Psoas muscle (tissue), 8 donors: Measurements from ENCODE around the gene HTRA2. TPM values are rescaled to one million over a fixed set of nuclear protein-coding genes. Genes with fewer than 3 reads are reported as not detected.

Source experiments
- ATAC-seq, 4 donors: fragments of 200-7000 bp; cut with Tn5 transposase; one replicate each; pipeline ENCODE4 v1.9.1; 2020; ENCODE audit warnings: moderate library complexity in 3 of 4, mild to moderate bottlenecking in 2 of 4
- DNase-seq, 2 donors: peaks; one replicate each; pipeline ENCODE4 v3.0.0-alpha.2; 2020
- H3K27ac ChIP-seq: fragments of 200-600 bp; one replicate; pipeline ENCODE4 v1.8.0; 2022
- H3K27me3 ChIP-seq, 3 donors: fragments of 200-600 bp in 1 of 3; one replicate each; pipeline versions ENCODE4 v1.6.1 to v1.8.0; 2013 to 2022; ENCODE audit warnings: low read length in 2 of 3, mild to moderate bottlenecking in 2 of 3, moderate library complexity in 1 of 3; ENCODE audit not compliant: insufficient read depth in 3 of 3
- H3K36me3 ChIP-seq, 2 donors: fragments of 200-600 bp in 1 of 2; one replicate each; pipeline versions ENCODE4 v1.6.1 to v1.8.0; 2013 to 2022; ENCODE audit warnings: low read depth in 1 of 2, mild to moderate bottlenecking in 1 of 2, moderate library complexity in 1 of 2; ENCODE audit not compliant: insufficient read depth in 1 of 2
- H3K4me1 ChIP-seq: fragments of 200-600 bp; one replicate; pipeline ENCODE4 v1.8.0; 2022
- H3K4me3 ChIP-seq: fragments of 200-600 bp; one replicate; pipeline ENCODE4 v1.8.0; 2022; ENCODE audit warnings: mild to moderate bottlenecking
- H3K9me3 ChIP-seq: fragments of 200-600 bp; one replicate; pipeline ENCODE4 v1.8.0; 2022
- WGBS, 3 donors: extraction: QIAGEN DNeasy Blood & Tissue Kit; methylation state at CpG; one replicate each; pipeline versions ENCODE4 v1.1.6 to v1.1.7; 2013; 5-methylcytosine and 5-hydroxymethylcytosine counted together
- intact Hi-C, 2 donors: fragments of 100-400 bp; cut with DNase I; formaldehyde crosslinking; loops; one replicate each; pipeline versions ENCODE4 v1.11.0 to v1.14.2; 2022
- polyA plus RNA-seq, 3 donors: library from polyadenylated mRNA; stranded (reverse); fragments of 200-250 nt; gene quantifications; one replicate each; pipeline ENCODE4 v1.2.3, GENCODE V29; 2013
- total RNA-seq, 4 donors: library from RNA; stranded (reverse); fragmentation: NEBNext Ultra II Directional in 2 of 4; extraction: Animal tissue kit (Norgen Biotek cat#: 25700) in 2 of 4; gene quantifications; one replicate each; pipeline versions ENCODE4 v1.2.1 to v1.2.4, GENCODE V29; 2021 to 2023
- TF ChIP-seq, protein P1 (sequence below): fragments of 200-600 bp; IDR thresholded peaks from one replicate; pipeline ENCODE4 v1.8.0; 2022; ENCODE audit warnings: antibody characterized with exemption
- donor health status: healthy with polysubstance abuse.
- donor health status: DM: no; HTN: no; CAD: no; lungs with moderate emphysema.
- donor health status: Bipolar disorder and iron deficiency.
- donor health status: healthy.
- donor health status: DM: yes; HTN: yes; CAD: no.
- donor health status: DM: no; HTN: no; CAD: no.
- donor health status: DM: no; HTN: no; CAD: no.
- donor health status: DM: yes; HTN: yes; CAD: no.

The HTRA2 gene
- total and polyA plus RNA-seq, 7 donors: 23.0 to 54.4 (median 27.6) TPM

DNA sequence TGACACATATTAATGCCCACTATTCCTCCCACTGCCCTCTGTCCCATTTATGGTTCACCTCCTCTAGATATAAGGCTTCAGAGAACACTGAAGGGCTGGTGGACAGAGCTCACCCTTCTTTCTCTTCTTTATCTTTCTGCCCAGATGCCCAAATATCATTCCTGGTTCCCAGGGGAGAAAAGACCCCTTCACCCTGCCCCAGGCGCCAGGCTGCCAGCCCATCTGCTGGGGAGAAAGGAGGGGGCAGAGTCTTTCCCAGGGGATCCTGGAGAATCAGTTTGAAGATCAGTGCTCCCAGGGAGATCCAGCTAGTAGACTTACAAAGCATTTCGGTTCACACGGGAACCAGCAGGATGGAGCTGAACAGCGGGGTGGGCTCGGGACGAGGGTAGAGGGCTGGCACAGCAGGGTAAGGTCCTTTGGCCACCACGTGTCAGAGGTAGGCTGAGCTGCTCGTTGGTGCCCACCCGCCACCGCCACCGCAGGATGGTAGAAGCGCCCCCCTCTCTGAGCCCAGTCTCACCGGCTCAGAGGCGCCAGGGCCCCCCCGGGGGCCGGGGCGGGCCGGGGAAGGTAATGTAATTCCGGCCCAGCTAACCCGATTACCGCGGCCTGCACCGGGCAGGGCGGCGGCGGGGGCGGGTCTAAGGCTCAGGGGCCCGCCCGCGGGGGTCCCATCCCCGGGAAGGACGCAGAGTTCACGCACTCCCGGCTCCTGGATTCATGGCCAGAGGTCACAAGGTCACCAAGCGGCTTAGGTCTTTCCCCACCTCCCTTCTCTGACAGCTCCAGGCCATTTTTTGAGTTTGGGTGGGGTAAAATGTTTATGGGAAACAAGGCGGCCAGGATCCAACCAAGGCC, 16.8 kb upstream of the HTRA2 start:
- ATAC-seq: no peak
- no peak overlapping the region for H3K27ac ChIP-seq
- H3K4me3 ChIP-seq: no peak overlapping the region
- H3K36me3 ChIP-seq: no peaks in the 10 kb centered on the region
- TF ChIP-seq, protein P1, sequence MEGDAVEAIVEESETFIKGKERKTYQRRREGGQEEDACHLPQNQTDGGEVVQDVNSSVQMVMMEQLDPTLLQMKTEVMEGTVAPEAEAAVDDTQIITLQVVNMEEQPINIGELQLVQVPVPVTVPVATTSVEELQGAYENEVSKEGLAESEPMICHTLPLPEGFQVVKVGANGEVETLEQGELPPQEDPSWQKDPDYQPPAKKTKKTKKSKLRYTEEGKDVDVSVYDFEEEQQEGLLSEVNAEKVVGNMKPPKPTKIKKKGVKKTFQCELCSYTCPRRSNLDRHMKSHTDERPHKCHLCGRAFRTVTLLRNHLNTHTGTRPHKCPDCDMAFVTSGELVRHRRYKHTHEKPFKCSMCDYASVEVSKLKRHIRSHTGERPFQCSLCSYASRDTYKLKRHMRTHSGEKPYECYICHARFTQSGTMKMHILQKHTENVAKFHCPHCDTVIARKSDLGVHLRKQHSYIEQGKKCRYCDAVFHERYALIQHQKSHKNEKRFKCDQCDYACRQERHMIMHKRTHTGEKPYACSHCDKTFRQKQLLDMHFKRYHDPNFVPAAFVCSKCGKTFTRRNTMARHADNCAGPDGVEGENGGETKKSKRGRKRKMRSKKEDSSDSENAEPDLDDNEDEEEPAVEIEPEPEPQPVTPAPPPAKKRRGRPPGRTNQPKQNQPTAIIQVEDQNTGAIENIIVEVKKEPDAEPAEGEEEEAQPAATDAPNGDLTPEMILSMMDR: no peak
- H3K4me1 ChIP-seq: peaks cover 21% of the 10 kb centered on the region
- H3K9me3 ChIP-seq: no peaks in the 10 kb centered on the region
- 7 to 13% (median 11%) methylated on average over 21 to 36 of the region's 36 CpGs for WGBS, 3 donors
- intact Hi-C loops: no loop called here
- H3K27me3 ChIP-seq: peaks cover 0 to 90% (median 43%) of the 10 kb centered on the region in 3 donors
- no peak for DNase-seq

DNA sequence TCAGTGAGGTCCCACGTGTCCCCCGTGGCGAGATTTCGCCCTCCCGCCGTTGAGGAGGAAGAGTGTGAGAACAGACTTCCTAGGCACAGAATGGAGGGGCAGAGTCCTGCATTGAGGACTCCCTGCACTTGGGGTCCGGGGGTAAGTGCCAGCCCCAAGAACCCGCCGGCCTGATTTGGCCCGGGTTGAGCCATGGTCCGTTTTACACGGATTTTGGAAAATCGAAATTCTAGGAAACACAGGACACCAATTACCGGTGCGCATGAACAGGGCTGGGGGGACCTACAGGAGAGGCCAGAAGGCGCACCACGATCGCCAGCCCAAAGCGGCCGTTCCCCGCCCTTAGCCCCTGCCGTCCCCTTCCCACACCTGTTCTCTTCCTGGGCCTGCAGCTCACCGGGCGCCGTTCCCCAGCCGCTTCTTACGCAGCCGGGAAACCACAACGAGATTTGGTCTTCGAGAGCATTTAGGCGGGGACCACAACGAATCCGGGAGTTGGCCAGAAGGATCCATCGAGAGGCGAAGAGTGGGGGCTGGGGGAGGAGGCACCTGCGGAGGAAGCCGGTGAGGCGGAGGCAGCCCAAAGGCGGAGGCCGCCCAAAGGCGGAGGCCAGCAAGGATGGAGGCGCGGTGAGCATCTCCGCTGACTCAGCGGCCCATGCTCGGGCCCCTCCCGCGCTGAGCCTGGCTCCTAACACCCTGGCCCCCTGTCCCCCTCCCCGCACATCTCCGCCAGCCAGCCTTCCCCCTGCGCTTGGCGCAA, 15.9 kb upstream of the HTRA2 start:
- intact Hi-C loops: no loop called here
- Histone ChIP-seq H3K4me3 (no peak overlapping the region), H3K4me1 (peaks cover 17% of the 10 kb centered on the region), H3K27ac (no peak overlapping the region), H3K9me3 (no peaks in the 10 kb centered on the region), H3K27me3 (peaks cover 0 to 93% (median 41%) of the 10 kb centered on the region in 3 donors), H3K36me3 (no peaks in the 10 kb centered on the region)
- TF ChIP-seq, protein P1: no peak
- no peak for ATAC-seq
- DNase-seq: no peak
- 6 to 9% (median 7%) methylated on average over 45 to 52 of the region's 52 CpGs for WGBS, 3 donors

DNA sequence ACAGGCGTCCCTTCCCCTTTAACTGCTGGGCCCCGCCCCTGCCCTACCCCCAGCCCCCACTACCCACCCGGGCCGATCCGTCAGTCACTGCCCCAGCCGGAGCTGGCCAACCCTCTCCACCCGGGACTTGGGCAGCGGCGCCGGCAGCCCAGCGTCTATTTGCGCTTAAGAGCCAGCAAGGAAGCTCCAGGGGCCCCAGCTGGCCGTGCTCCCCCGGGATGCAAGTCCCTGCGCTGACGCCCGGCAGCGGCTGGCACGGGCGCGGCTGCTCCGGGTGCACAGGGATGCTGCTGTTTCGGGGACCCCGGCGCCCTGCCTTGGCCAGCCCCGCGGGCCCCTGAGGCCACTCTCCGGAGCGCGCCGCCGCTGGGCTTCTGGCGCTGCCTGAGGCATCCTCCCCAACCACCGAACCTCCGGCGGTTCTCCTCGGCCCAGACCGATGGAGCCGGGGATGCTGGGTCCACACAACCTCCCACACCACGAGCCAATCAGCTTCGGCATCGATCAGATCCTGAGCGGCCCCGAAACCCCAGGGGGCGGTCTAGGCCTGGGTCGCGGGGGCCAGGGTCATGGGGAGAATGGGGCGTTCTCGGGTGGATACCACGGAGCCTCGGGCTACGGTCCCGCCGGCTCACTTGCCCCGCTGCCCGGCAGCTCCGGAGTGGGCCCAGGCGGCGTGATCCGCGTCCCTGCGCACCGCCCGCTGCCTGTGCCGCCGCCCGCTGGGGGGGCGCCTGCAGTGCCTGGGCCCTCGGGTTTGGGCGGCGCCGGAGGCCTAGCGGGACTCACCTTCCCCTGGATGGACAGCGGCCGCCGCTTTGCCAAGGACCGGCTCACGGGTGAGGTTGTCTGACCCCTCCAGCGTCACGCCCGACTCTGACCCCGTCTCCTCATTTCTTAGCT, 15.1 kb upstream of the HTRA2 start, which contains the start of gene TLX2:
Gene TLX2 (plus strand): TSS at position 83 of the 903 bp plus-strand sequence. CDS start 357 bp downstream, at position 440.
- Histone ChIP-seq H3K27ac (no peak within 1 kb of the TSS), H3K36me3 (no peaks in the 10 kb centered on the region), H3K4me1 (peaks cover 17% of the 10 kb centered on the region), H3K4me3 (peak within 1 kb of the TSS; percentile 25), H3K9me3 (no peaks in the 10 kb centered on the region), H3K27me3 (peaks cover 0 to 97% (median 45%) of the 10 kb centered on the region in 3 donors)
- 4 to 9% (median 7%) methylated on average over 75 to 82 of the region's 82 CpGs for WGBS, 3 donors
- TF ChIP-seq, protein P1: no peak
- intact Hi-C loops: no loop called here
- ATAC-seq (peak in 1 of 4 donors; percentile 17), DNase-seq (no peak)

DNA sequence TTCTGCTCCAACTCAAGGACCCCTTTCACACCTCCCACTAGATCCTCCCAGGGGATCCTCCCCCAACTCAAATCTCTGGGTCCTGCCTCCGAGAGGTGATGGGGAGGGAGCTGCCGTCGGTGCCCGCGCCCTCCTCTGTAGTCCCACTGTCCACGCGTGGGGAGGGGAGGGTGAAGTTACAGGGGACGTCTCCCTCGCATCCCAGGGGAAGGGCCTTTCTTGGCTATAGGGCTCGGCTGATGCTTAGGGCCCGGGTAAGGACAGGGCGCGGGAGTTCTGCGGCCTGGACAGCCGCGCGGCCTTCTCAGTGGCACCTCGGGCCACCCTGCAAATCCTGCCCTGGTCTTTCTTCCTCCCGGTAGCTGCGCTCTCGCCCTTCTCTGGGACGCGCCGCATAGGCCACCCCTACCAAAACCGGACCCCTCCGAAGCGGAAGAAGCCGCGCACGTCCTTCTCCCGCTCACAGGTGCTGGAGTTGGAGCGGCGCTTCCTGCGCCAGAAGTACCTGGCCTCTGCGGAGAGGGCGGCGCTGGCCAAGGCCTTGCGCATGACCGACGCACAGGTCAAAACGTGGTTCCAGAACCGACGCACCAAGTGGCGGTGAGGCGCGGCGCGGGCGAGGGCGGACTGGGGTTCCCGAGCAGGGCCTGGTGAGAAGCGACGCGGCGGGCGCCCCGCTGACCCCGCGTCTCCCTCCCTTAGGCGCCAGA, 14.3 kb upstream of the HTRA2 start:
- peak in 2 of 4 donors; percentile 12 to 15 for ATAC-seq
- WGBS, 3 donors: 7 to 20% (median 12%) methylated on average over 46 to 60 of the region's 60 CpGs
- H3K36me3 ChIP-seq: no peaks in the 10 kb centered on the region
- peaks cover 0 to 98% (median 43%) of the 10 kb centered on the region in 3 donors for H3K27me3 ChIP-seq
- peak overlapping the region; percentile 65 for H3K4me3 ChIP-seq
- intact Hi-C loops: no loop called here
- TF ChIP-seq, protein P1: no peak
- peaks cover 17% of the 10 kb centered on the region for H3K4me1 ChIP-seq
- H3K9me3 ChIP-seq: no peaks in the 10 kb centered on the region
- no peak for DNase-seq
- H3K27ac ChIP-seq: no peak overlapping the region
